HL-60/S4 treated with phorbol 12-myristate 13-acetate at 8.2 ng/mL for 4 days and 3 days (cell line): ENCODE results near the gene ZNF423.

Experiments
- in situ Hi-C: fragments of 300-500 bp; cut with MboI; formaldehyde crosslinking; loops from 2 replicates; pipeline ENCODE4 v1.15.0; 2022; ENCODE audit warnings: low sequenced_read_pairs

The ZNF423 gene

DNA sequence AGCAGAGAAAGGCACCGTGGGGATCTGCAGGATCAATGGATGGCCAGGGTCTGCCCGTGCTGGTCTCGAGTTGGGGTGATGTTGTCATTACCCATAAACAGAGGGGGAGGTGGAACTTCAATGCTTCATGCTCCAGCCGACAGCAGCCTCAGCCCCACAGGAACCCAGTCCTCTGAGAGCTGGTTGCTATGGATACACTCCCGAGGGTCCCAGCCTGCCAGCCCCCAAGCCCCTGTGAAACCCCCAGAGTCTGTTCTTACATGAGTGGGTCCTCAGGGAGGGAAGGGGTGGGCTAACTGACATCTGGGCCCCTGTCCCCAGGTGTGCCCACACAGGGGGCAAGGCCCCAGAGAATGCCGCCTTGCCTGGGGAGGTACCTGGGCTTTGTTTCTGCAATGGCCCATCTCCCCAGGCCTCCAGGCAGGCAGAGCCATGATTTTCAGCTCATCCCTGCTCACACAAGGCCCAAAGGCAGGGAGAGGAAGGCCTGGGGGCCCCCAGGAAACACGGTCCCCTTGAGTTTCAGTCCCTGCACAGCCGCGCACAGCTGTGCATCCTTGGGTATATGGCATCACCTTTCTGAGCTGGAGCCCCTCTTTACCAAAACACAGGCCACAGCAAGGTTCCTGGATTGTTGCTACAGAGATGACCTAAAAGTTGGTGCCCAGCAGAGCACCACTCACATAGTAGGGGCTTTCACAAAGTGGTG lies 223.7 kb downstream of the ZNF423 start:
- in situ Hi-C loops: no loop called here

DNA sequence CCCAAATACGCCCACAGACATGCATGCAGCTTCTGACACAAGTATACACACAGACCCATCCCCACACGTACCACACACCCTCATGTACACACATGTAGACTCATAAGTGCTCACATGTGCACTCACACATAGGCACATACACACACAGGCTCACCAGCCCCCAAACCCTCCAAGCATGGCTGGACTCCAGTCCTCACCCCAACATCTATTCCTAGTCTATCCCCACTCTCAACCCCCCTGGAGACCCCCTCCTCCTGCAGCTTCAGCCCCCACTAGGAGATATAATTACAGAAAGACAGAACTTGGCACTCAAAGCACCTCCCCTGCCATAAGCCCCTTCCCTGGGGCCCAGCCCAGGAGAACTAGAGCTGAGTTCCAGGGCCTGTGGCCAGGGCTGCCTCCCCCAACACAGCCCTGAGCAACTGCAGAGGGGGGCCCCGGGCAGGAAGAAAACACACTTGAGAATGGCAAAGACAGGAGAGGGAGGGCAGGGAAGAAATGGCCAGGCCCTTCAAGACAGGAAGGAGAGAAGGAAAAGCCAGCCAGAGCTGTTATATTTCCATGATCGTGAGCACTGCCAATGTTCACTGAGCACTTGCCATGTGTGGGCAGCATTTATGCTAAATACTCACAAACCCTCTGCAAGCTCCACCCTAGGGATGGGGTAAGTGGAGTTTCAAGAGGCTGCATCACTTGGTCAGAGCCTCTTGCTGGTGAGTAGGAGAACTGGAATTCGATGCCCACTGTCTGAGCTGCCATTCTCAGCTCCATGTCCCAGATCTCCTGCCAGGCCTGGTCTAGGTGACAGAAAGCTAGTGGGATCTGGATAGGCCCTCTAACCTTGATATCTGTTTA lies 224.5 kb downstream of the ZNF423 start:
- in situ Hi-C loops: no loop called here

DNA sequence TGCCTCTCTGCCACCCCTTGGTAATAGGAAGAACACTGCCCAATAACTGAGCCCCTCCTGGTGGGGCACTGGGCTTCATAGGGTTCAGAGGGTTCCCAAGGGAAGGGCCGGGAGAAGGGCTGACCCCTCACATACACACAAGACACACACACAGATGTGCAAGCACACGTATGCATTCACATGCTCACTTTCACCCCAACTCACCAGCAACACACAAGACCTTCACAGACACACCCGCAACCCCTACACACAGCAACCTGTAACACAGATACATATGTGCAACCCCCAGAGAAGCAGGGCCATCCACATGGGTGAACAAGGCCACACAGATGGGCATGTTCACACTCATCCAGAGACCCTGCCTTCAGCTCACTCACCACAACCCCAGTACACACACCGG lies 225.1 kb downstream of the ZNF423 start:
- in situ Hi-C loops: no loop called here

DNA sequence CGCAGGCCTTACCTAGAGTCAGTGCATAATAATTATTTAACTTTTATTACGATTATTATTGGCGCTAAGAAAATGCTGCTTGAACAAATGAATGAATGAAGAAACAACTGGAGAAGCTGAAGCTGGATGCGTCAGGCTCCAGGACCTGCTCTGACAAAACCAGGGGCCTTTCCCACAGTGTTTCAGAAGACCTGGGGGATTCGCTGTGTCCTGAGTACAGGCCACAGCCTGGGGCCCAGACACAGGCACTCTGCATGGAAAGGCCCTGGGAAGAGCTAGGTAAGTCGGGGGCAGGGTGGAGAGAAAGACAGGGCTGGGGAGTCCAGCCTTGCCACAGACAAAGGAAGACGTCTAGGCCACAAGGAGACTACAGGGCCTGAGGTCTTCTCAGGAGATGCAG lies 226.1 kb downstream of the ZNF423 start:
- in situ Hi-C loops: no loop called here

DNA sequence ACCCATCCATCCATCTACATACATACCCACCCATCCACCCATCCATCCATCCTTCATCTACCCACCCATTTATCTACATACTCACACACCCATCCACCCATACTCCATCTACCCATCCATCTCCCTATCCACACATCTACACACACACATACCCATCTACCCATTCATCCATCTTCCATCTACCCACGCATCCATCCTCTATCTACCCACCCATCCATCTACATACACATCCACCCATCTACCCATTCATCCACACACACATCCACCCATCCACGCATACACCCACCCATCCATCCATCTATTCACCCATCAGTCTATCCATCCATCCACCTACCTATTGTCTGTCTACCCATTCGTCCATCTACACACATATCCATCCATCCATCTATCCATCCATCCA lies 227.8 kb downstream of the ZNF423 start:
- in situ Hi-C loops: no loop called here

DNA sequence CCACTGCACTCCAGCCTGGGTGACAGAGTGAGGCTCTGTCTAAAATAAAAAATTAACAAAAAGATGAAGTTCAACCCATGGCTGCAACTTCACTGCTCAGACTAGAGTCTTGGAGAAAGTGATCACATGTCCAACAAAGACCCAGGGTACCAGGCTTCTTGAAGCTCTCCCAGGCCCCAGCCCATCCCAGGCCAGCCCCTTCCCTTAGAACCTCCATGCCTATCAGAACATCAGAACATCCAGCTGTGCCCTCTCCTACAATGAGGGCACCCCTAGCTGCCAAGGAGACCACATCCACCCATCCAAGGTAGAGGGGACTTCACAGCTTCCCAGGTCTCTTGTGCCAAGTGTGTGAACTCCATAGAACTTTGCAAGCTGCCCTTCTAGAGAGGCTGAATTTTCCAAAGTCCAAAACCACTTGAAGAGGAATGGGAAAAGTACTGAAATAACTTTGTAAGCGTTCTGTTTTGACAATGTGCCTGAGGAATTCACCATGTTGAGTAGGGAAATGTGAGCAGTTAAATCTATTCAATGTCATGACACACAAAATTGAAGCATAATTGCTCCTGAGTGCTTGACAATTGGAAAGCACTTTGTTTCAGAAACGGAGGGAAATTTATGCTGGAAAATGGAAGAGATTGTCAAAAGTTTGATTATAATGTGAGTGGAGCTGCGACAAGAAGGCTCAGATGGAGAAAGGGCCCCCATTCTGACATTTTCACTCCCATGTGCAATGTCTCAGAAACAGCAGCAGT lies 230.4 kb downstream of the ZNF423 start:
- in situ Hi-C loops: no loop called here

DNA sequence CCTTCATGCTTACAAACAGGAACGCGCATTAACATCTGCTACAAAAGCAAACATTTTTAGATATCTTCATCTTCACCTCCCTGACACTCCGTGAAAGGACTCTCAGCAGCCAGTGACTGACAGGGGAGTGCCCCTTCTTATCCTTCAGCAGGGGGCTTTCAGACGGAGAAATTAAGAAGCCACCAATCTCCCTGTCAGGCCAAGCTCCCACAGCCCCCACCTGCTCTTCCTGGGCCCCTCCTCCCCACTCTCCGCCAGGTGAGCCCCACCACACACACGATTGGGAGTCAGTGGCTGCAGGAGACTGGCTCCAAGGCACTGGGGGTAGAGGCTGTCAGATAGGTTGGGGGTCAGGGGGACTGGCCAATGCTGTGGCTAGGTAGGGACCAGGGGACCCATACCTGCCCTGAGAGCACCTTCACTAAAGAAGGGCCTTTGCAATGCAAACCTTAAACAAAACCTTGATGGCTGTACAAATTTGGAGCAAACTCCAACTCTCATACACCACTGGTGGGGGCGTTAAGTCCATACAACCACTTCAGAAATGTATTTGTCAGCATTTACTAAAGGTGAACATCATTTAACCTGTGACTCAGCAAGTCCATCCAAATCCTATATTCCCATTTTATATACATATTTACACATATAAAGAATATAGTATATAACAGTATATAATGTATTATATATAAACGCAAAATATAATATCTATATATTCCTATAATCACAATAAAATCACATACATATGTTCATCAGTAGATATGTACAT lies 232.2 kb downstream of the ZNF423 start:
- in situ Hi-C loops: no loop called here

DNA sequence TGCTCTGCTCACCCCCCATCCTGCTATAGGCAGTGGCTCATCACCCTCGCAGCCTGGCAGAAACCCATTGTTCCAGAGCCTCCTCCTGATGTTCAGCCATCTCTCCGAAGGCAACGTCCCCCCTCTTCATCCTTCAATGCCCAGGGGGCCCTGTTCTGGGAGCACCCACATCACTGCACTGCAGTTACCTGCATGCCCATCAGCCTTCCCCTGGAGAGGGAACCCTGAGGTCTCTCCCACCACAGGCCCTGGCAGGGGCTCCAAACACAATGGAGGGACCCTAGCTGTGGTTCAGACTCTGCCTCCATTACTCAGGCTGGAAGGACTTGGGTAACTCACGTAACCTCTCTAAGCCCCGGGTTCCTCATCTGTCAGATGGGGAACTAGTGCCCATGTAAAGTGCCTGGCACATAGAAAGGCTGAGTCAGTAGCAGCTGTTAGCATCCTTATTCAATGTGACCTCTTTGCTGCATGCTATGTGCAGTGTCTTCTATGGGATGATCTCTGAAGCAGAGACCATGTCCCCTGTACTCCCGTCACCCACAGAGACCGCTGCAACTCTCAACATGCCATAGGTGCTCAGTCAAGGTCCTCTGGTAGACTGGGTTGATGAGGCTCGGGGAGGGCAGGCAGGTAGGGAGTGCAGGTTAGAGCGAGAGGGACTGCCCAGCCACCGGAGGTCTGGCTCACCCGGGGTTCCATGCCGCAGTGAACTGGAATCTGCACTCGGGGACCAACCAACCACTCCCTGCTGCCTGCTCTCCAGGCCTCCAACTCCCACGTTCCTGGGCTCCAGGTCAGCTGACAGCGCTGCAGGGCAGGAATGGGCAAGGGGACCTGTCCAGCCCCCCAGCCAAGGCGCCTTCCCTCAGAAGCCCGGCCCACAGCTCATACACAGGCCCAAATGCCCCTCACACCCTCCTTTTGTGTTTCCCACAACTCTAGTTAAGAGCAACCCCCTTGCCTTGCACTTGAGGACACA lies 233.2 kb downstream of the ZNF423 start:
- in situ Hi-C loops: no loop called here

DNA sequence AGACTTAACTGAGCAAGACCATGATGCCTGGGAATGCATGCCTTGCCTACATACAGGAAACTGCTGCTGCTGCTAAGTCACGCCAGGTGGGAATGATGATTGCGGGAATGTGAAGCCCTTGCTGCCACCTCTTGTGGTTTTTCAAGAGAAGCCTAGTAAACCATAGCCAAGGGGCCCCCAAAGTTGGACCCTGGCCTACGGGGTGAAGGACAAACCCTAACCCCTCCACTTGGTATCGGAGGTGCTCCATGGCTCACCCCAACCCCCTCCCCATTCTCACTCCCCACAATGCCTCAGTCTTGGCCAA lies 233.9 kb downstream of the ZNF423 start:
- in situ Hi-C loops: no loop called here

DNA sequence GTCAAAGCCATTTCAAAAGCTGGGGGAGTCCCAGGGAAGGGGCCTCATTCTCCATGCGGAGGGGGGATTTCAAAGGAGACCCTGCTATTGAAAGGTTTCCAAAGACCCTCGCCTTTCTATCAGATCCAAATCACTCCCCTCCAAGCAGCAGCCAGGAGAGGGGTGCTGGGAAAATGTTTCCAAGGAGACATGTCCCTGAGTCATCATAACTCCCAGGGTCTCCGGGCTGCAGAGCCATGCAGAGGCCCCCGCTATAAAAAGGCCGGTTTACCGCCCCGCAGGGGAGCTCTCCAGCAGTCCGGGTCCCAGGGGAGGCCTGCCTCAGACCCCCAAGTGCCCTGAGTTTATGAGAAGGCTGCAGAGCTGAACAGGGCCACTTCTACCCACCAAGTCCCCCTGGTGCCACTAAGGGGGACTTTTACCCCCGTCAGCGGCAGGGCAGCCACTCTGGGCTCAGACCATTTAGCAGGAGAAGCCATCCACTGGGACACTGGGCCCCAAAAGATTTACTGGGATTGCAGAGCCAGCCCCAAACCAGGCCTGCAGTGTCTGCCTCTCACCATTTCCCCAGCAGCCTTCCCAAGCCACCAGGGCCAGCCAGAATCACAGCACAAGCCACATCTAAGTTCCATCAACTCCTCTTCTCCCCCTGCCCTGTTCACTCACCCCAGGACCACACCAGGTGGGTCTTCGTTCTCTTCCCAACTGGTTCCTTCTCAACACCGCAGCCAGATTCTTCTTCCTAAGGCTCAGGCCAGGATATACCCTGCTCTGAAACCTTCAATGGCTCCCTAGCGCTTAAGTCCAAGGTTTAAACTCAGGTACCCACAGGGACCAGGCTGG lies 234.4 kb downstream of the ZNF423 start:
- in situ Hi-C loops: no loop called here

DNA sequence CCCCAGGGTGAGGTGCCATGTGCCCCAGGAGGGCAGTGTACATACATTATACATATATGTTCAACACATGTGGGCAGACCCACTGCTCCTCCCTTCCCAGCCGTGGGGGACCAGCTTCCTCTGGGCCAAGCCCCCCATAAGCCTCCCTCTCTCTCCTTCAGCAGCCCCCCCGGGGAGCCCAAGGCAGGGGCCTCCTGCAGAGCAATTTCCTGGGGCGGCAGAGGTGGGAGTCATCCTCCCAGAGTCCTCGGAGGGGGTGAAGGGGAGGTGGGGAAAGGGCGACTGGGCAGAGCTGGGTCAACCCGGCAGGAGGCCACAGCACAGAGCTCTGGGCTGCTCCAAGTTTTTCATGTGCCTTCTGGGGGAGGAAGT lies 235.1 kb downstream of the ZNF423 start:
- in situ Hi-C loops: no loop called here

DNA sequence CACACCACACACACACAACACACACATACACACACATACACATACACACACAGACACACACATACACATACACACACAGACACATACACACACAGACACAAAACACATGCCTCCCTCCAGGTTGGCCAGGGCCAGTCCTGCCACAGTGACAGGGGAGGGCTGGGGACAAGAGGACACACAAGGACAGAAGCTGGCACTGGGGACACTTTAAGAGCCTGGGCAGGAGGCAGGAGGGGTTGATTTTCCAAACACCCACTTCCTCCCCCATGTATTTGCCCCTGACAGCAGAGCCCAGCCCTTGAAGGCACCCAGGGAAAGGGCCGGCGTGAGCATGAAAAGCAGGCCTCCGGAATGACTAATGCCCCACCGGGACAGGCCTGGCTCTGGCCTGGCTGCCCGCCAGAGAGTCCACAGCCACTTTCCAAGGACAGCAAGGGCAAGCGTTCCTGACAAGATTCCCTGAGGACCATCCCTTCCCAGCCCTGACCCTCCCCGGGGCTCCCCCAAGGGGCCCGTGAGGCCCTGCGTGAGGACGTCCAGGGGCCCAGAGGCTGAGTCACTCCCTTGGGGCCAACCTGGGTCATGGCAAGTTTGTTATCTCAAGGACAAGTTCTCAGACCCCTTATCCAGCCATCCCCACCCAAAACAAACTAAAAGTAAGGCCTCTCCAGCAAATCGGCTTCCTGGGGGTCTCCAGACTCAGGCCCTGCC lies 235.6 kb downstream of the ZNF423 start:
- in situ Hi-C loops: no loop called here

DNA sequence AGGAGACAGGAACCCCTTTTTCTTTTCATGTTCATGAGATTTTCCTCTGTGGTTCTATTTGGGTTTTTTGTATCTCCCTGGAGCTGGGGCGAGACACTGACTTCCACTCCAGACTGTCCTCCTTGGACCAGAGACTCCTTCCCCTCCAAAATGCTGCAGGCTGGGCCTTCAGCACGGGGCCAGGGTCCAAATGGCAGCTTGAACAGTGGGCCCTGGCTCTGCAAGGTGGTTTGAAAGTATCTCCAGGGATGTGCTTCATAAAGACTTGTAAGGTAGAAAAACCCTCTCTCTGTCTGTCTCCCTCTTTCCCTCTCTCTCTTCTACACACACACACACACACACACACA lies 236.1 kb downstream of the ZNF423 start:
- in situ Hi-C loops: no loop called here

DNA sequence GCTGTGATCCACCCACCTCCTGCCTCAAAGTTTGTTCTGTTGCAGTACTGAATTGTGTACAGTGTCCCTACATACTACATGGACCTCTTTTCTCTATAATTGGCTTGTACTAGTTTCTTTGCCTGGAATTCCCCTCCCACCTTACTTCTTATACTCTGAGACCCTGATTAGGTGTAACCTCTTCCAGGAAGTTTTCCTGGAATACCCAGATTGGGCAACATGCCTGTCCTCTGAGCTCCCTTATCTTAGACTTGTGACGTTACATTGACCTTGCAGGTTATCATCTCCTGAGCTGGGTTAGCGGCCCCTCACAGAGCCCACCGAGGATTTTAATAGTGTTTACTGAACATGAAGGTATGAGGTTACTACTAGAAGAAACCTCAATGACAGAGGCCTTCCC lies 237.0 kb downstream of the ZNF423 start:
- in situ Hi-C loops: no loop called here

DNA sequence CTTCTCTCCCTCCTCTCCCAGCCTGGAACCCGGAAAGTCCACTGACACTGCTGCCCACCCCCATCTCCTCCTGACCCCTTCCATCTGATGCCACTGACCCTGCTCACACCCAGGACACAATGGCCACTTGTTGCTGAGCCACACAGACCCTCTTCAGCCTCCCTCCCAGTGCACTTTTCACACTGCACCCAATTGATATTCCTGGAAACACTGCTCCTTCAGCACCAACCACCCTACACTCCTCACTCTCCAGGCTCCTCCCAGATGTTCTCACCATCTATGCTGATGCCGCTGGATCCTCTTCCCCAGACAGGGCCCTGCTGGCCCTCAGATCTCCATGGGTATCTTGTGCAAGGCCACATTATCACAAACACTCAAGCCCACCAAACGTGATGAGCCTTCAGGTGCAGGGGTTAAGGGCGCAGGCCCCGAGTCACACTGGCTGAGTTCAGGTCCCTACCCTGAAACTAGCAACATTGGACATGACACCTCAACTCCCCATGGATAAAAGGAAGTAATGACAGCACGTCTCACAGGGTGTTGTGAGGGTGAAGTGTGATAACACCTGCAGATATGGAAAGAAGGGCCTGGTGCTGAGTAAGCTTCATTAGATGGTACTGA lies 238.1 kb downstream of the ZNF423 start:
- in situ Hi-C loops: no loop called here

DNA sequence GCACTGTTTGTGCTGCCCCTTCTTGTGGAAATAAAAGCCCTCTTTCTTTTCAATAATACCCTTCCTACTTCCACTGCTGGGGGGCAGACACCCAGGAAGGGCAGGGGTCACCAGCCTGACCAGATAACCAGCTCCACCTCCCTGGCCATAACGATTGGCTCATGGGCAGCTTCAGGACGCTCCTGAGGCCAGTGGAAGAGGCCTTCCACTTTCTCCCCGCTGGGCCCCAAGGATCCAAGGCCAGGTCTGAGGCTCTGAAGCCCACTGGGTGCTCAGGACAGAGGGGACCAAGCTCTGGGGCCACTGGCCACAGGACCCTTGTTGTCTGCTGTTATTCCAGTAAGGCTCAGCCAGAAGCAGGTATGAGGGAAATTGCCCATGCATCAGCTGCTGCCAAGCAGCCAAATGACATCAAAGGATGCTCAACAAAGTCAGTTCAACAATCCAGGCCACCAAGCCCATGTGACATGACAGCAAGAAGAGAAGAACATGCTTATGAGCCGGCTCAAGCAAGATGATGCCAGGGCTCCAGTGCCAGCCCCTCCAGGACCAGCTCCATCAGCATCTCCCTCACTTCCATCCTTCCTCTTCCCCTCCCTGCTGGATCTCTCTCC lies 238.8 kb downstream of the ZNF423 start:
- in situ Hi-C loops: no loop called here

DNA sequence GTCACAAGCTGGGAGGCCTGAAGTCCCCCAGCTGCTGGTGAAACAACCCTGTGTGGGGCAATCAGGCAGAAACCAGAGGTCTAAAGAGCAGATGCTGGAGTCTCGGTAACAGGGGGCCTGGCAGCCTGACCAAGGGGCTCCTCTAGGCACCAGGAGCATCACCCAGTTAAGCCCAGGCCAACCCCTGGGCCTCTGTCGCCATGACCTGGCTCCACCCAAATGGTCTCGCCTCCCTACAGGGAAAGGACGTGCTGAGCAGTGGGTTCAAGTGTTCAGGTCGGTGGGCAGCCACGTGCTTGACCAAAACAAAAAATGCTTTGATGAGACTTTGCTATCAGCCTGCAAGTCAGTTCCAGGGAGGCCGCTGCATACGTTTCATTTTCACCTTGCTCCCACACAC lies 240.3 kb downstream of the ZNF423 start:
- in situ Hi-C loops: no loop called here

DNA sequence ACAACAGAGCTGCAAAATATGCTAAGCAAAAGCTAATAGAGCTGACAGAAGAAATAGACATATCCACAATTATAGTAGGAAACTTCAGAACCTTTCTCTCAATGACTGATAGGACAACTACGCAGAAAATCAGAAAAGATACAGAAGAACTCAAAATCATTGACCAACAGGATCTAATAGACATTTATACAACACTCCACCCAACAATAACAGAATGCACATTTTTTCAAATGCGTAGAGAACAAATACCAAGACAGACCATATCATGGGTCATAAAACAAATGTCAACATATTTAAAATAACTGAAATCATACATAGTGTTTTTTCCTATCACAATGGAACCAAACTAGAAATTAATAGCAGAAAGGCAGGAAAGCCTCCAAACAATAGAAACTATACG lies 244.9 kb downstream of the ZNF423 start:
- in situ Hi-C loops: no loop called here
